ENCODE results near the gene AAK1. TPM values are rescaled to one million over a fixed set of nuclear protein-coding genes. Genes with fewer than 3 reads are reported as not detected.

AAK1 gene
- total and polyA plus RNA-seq, 10 of the 15 experiments (the other 5 are each of a cell fraction or from before 2014, with no cell fraction given): 2.9 to 41.4 (median 17.5) TPM

DNA sequence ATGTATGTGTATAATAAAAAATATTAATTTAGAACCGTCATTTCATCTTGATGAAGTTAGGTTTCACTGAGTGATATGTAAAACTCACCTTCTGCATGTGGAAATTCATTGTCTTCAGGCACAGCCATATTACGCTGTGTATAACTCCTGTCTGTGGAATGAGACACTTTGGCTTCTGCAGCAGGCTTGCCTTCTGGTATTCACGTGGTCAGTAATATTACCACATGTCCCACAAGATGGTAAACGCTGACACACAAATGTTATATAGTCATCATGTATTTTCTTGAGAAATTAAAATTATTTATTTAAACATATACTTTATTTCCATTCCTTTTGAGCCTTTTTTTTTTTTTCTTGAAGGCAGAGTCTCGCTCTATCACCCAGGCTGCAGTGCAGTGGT lies 25.1 kb upstream of the AAK1 start:
- in situ Hi-C loops (cut with MboI): no loop called here
- WGBS (ENCODE audit: insufficient coverage, insufficient replicate concordance, low lambda C conversion rate, missing lambda C conversion rate): 68% methylated on average over 5 of the region's 5 CpGs
- no peaks in the 10 kb centered on the region for H3K79me2 ChIP-seq (ENCODE audit: control insufficient read depth, insufficient read depth, low read length)
- ChIA-PET CTCF (no interaction called here), SMC1A (ENCODE audit: uncharacterized antibody, unreplicated experiment) (no interaction called here), POLR2A (no interaction called here), RAD21 (ENCODE audit: unreplicated experiment) (no interaction called here)
- H2AFZ ChIP-seq (ENCODE audit: control insufficient read depth, low read depth, low read length): no peak overlapping the region
- FAIRE-seq (no peak), ATAC-seq (no peak), DNase-seq (ENCODE audit: low read depth, low spot score) (no peak)
- H3K4me2 ChIP-seq (ENCODE audit: control insufficient read depth, insufficient read depth): no peak overlapping the region
- no peak overlapping the region for H3K27ac ChIP-seq (ENCODE audit: control insufficient read depth, insufficient read depth)
- H3K9ac ChIP-seq (ENCODE audit: control insufficient read depth, insufficient read depth, low read length): no peak overlapping the region
- TF ChIP-seq FOXK2 (IDR thresholded peaks at IDR 0.05): no peak
- no peak for TF ChIP-seq ZNF274 (IDR thresholded peaks at IDR 0.05; ENCODE audit: insufficient read depth, insufficient read length)
- no peak for TF ChIP-seq RB1 (IDR thresholded peaks at IDR 0.05; ENCODE audit: borderline replicate concordance)
- H3K9me3 ChIP-seq (replicated peaks; ENCODE audit: control insufficient read depth, insufficient read depth, low read length): peaks cover 3% of the 10 kb centered on the region; the same call in 2 of the 3 replicates
- no peaks in the 10 kb centered on the region for H3K27me3 ChIP-seq (replicated peaks in 1 of 2; ENCODE audit: control insufficient read depth in 2 of 2, insufficient read depth in 2 of 2, low read length in 1 of 2)
- H3K4me1 ChIP-seq (ENCODE audit: control insufficient read depth, insufficient read depth, low read length): no peaks in the 10 kb centered on the region
- no peaks in the 10 kb centered on the region for H4K20me1 ChIP-seq (ENCODE audit: control insufficient read depth, insufficient read depth)
- no peaks in the 10 kb centered on the region for H3K36me3 ChIP-seq (ENCODE audit: control insufficient read depth in 2 of 2, insufficient read depth in 2 of 2, low read length in 1 of 2)
- intact Hi-C loops (cut with micrococcal nuclease; ENCODE audit: unreplicated experiment): no loop called here
- H3K4me3 ChIP-seq: no peak overlapping the region
- BruUV-seq (replicated peaks): no TSS peak

DNA sequence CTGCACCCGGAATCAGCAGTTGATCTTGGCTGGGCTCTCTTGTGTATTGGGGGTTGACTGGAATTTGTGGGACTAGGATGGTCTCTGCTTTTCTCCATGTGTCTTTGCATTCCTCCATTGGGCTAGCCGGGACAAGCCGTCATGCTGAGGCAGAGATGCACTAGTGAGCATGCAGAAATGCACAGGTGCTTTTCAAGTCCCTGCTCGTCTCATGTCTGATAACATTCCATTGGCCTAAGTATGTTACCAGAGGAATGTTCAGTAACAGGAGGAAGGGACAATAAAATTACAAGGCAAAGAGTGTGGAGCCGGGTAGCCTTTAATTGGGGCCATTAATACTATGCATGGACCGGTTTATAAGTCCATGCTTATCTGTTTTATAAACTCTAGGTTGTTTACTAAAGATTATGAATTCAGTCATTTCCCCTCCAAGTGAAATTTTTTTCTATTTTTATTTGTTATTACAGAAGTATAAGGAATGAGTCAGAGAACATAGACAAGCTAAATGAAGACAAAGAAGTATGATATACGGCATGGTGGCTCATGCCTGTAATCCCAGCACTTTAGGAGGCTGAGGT lies 24.4 kb upstream of the AAK1 start:
- H3K27ac ChIP-seq (ENCODE audit: control insufficient read depth, insufficient read depth): no peak overlapping the region
- 81% methylated on average over 7 of the region's 7 CpGs for WGBS (ENCODE audit: insufficient coverage, insufficient replicate concordance, low lambda C conversion rate, missing lambda C conversion rate)
- no peak for FAIRE-seq
- no peak overlapping the region for H3K4me2 ChIP-seq (ENCODE audit: control insufficient read depth, insufficient read depth)
- CTCF ChIA-PET: no interaction called here
- H2AFZ ChIP-seq (ENCODE audit: control insufficient read depth, low read depth, low read length): no peak overlapping the region
- in situ Hi-C loops (cut with MboI) (no loop called here), intact Hi-C loops (cut with micrococcal nuclease; ENCODE audit: unreplicated experiment) (no loop called here)
- no TSS peak for BruUV-seq (replicated peaks)
- H4K20me1 ChIP-seq (ENCODE audit: control insufficient read depth, insufficient read depth): no peaks in the 10 kb centered on the region
- H3K27me3 ChIP-seq (replicated peaks in 1 of 2; ENCODE audit: control insufficient read depth in 2 of 2, insufficient read depth in 2 of 2, low read length in 1 of 2): no peaks in the 10 kb centered on the region
- SMC1A ChIA-PET (ENCODE audit: uncharacterized antibody, unreplicated experiment): no interaction called here
- POLR2A ChIA-PET: no interaction called here
- no peaks in the 10 kb centered on the region for H3K79me2 ChIP-seq (ENCODE audit: control insufficient read depth, insufficient read depth, low read length)
- H3K9me3 ChIP-seq (replicated peaks; ENCODE audit: control insufficient read depth, insufficient read depth, low read length): peaks cover 3% of the 10 kb centered on the region; the same call in 2 of the 3 replicates
- H3K4me3 ChIP-seq: no peak overlapping the region
- no peak overlapping the region for H3K9ac ChIP-seq (ENCODE audit: control insufficient read depth, insufficient read depth, low read length)
- H3K4me1 ChIP-seq (ENCODE audit: control insufficient read depth, insufficient read depth, low read length): no peaks in the 10 kb centered on the region
- H3K36me3 ChIP-seq (ENCODE audit: control insufficient read depth in 2 of 2, insufficient read depth in 2 of 2, low read length in 1 of 2): no peaks in the 10 kb centered on the region
- DNase-seq (ENCODE audit: low read depth, low spot score): no peak
- RAD21 ChIA-PET (ENCODE audit: unreplicated experiment): no interaction called here
- ATAC-seq: no peak
- TF ChIP-seq STAT1 (conservative IDR thresholded peaks at IDR 0.05) (no peak), RELB (IDR thresholded peaks at IDR 0.05; ENCODE audit: low read depth) (no peak), NRF1 (conservative IDR thresholded peaks at IDR 0.05; ENCODE audit: low read depth, low read length) (no peak), IRF4 (IDR thresholded peaks at IDR 0.05; ENCODE audit: low read depth, low read length) (no peak), DPF2 (IDR thresholded peaks at IDR 0.05) (no peak), MLLT1 (IDR thresholded peaks at IDR 0.05) (no peak), TCF3 (IDR thresholded peaks at IDR 0.05; ENCODE audit: borderline replicate concordance, insufficient read depth, low read depth, low read length) (no peak), LARP7 (IDR thresholded peaks at IDR 0.05) (no peak)
- TF ChIP-seq, protein P1, sequence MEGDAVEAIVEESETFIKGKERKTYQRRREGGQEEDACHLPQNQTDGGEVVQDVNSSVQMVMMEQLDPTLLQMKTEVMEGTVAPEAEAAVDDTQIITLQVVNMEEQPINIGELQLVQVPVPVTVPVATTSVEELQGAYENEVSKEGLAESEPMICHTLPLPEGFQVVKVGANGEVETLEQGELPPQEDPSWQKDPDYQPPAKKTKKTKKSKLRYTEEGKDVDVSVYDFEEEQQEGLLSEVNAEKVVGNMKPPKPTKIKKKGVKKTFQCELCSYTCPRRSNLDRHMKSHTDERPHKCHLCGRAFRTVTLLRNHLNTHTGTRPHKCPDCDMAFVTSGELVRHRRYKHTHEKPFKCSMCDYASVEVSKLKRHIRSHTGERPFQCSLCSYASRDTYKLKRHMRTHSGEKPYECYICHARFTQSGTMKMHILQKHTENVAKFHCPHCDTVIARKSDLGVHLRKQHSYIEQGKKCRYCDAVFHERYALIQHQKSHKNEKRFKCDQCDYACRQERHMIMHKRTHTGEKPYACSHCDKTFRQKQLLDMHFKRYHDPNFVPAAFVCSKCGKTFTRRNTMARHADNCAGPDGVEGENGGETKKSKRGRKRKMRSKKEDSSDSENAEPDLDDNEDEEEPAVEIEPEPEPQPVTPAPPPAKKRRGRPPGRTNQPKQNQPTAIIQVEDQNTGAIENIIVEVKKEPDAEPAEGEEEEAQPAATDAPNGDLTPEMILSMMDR (IDR thresholded peaks at IDR 0.05 in 2 of 3, conservative IDR thresholded peaks at IDR 0.05 in 1 of 3; ENCODE audit: control insufficient read depth in 2 of 3, extremely low read depth in 1 of 3, insufficient read depth in 1 of 3, low read depth in 3 of 3, low read length in 3 of 3): no peak
- TF ChIP-seq, protein P2, sequence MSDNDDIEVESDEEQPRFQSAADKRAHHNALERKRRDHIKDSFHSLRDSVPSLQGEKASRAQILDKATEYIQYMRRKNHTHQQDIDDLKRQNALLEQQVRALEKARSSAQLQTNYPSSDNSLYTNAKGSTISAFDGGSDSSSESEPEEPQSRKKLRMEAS (IDR thresholded peaks at IDR 0.05; ENCODE audit: low read depth, low read length): no peak

All from GM12878 (cell line).